AG09309 (cell line): Measurements from ENCODE around the gene UBA1.

ENCODE experiments used
- DNase-seq: peaks from one replicate; pipeline ENCODE4 v3.0.0-alpha.2; 2010; ENCODE audit warnings: low read depth
- H3K4me3 ChIP-seq: 2 replicates; pipeline ENCODE4 v1.5.1; 2011; ENCODE audit warnings: mild to moderate bottlenecking, low read depth, low read length, moderate library complexity; ENCODE audit not compliant: control insufficient read depth
- CTCF ChIP-seq: IDR thresholded peaks from 2 replicates; pipeline ENCODE4 v1.5.1; 2011; ENCODE audit warnings: mild to moderate bottlenecking, low read depth, low read length, inconsistent platforms; ENCODE audit not compliant: insufficient read depth, control insufficient read depth; ENCODE audit errors: missing control alignments

UBA1 gene

GRCh38 chrX:47146936-47147859, 46.4 kb upstream of the UBA1 start:
- no peak for DNase-seq
- TF ChIP-seq CTCF: no peak
- peak overlapping the region; percentile 79 for H3K4me3 ChIP-seq

GRCh38 chrX:47148946-47149345, 44.7 kb upstream of the UBA1 start:
- no peak for TF ChIP-seq CTCF
- DNase-seq: no peak
- H3K4me3 ChIP-seq: no peak overlapping the region

GRCh38 chrX:47151435-47151834, 42.2 kb upstream of the UBA1 start:
- no peak for TF ChIP-seq CTCF

GRCh38 chrX:47156611-47157520, 36.8 kb upstream of the UBA1 start:
- no peak for TF ChIP-seq CTCF
- no peak for DNase-seq
- H3K4me3 ChIP-seq: no peak overlapping the region

More at GRCh38 chrX:47151435-47151834, 42.2 kb upstream of the UBA1 start:
- DNase-seq: no peak
- no peak overlapping the region for H3K4me3 ChIP-seq

GRCh38 chrX:47158131-47158530, 35.5 kb upstream of the UBA1 start:
- H3K4me3 ChIP-seq: no peak overlapping the region
- no peak for DNase-seq
- no peak for TF ChIP-seq CTCF

GRCh38 chrX:47158781-47159180, 34.8 kb upstream of the UBA1 start:
- no peak for TF ChIP-seq CTCF
- no peak for DNase-seq
- no peak overlapping the region for H3K4me3 ChIP-seq
